NK-92 (cell line): ENCODE results near the gene MICAL2.

Experiments
- DNase-seq: peaks from one replicate; lab custom pipeline; 2025; ENCODE audit not compliant: unreplicated experiment; lab: John Stamatoyannopoulos, UW

MICAL2 gene

DNA sequence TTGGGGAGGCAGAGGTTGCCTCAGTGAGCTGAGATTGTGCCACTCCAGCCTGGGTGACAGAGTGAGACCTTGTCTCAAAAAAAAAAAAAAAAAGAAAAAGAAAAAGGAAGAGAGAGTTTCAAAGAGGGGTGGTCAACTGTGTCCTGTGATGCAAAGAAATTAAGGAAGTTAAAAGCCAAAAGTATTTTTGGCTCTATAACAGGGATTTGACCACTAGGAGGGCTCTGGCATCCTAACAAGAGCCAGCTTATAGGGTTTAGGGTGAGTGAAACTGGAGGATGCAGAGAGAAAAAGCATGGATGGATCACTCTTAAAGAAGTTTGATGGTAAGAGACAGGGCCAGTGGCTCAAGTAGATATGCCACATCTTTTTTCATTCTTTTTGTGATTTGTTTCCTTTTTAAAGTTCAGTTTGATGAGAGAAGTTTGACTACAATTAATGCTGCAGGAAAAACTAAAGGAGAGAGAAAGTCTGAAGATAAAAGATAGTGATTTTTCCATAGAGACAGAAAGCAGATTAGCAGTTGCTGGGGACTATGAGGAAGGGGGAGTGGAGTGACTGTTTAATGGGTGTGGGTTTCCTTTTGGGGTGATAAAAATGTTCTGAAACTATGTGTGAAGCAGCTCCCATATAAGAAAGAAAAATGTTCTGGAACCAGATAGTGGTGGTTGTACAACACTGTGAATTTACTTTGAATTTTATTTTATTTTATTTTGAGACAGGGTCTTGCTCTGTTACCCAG, 11.1 kb upstream of the MICAL2 start:
- DNase-seq = no peak

- DNase-seq = no peak
Measured at GRCh38 chr11:12100429-12100828, 10.0 kb upstream of the MICAL2 start.

DNA sequence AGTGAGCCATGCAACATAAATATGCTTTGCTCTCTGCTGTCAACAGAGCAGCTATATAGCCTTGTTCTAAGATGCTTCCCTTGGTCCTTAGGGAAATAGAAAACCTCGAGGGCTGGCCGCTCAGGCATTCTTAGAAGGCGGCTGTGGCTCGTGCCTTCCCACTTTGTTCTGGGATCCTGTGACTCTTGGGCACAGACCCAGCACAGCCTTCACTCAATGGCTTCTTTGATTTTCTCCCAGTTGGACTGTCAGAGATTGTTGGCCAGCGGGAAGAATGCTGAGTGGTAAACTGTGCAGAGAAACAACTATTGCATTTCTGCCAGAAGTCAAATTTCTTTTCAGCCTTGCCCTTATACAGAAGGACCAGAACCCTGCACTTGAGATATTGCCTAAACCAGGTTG, 9.5 kb upstream of the MICAL2 start:
- DNase-seq = no peak

DNA sequence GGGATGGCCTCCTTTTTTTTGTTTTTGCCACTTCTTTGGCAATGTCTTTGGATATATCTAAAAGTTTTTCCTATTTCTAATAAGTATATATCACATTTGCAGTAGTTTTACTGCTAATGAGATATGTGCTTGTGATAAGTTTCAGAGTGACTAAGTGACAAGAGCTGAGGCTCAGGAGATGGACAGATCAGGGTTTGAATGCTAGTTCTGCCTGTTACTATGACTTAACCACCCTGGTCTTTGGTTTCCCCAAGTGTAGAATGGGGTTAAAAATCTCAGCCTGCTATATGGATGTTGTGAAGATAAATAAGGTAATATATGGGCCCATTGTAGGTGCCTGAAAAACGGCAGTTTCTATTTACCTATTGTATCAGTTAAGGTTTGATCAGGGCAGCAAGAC, 9.1 kb upstream of the MICAL2 start:
- no peak for DNase-seq

- DNase-seq = no peak
Measured at GRCh38 chr11:12102588-12103410, 7.6 kb upstream of the MICAL2 start.

GRCh38 chr11:12103411-12104225, 6.8 kb upstream of the MICAL2 start:
- DNase-seq = no peak

GRCh38 chr11:12105471-12105870, 4.9 kb upstream of the MICAL2 start:
- DNase-seq = no peak

DNA sequence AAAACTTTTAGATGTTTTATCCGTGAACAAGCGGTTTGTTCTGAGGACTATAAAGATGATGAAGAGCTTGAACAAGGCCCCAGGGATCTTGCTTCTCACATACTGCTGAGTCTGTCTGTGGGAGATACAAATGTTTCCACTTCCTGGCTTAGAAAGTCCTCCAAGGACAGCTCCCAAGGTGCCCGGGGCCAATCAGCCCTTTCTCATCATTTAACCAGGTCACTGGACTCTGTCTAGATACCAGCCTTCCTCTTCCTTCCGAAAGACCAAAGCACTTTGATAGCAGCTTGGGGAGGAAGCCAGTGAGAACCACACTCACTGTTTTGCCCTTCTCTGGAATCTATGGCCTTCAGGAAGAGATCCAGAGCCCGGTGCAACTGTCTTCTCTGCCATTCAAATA, 4.3 kb upstream of the MICAL2 start:
- DNase-seq = no peak

GRCh38 chr11:12106501-12106900, 3.9 kb upstream of the MICAL2 start:
- DNase-seq = no peak

- DNase-seq = no peak
Measured at GRCh38 chr11:12108875-12109453, 1.4 kb upstream of the MICAL2 start.

GRCh38 chr11:12109591-12110196, 696 bp upstream of the MICAL2 start:
- DNase-seq = no peak

DNA sequence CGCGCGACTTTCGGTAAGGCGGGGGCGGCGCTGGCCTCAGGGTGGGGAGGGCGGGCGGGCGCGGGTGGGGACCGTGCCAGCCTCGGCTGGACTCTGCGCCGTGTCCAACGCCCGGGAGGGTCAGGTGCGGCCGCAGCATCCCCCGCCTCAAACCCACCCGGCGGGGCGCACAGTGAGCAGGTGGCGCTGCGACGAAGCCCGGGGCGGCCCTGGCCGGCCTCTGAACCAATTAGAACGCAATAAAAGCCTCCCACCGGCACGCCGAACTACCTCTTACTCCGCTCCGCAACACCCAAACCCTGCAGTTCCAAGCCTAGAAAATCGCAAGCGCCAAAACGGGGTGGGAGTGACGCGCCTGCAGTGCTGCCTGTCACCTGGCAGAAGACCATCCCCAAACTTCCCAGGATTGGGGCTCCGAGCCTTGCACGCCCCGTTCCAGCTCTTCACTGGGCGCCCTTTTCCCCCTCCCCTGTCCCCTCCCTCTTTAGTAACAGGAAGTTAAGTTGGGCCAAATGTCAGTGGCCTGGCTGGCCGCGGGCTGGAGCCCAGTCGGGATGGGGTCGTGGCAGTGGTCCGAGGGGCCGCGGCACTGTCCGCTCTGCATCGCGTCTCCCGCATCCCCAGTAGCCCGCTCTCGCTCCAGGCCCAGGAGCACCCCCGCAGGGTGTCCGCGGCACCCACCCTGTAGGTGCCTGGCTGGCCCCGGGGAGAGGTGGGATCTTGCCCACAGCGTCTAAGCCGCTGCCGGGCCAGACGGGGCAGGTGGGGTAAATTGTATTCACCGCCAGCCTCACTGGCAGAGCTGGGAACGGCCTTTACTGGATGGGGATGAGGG, 541 bp downstream of the MICAL2 start:
- DNase-seq = no peak

DNA sequence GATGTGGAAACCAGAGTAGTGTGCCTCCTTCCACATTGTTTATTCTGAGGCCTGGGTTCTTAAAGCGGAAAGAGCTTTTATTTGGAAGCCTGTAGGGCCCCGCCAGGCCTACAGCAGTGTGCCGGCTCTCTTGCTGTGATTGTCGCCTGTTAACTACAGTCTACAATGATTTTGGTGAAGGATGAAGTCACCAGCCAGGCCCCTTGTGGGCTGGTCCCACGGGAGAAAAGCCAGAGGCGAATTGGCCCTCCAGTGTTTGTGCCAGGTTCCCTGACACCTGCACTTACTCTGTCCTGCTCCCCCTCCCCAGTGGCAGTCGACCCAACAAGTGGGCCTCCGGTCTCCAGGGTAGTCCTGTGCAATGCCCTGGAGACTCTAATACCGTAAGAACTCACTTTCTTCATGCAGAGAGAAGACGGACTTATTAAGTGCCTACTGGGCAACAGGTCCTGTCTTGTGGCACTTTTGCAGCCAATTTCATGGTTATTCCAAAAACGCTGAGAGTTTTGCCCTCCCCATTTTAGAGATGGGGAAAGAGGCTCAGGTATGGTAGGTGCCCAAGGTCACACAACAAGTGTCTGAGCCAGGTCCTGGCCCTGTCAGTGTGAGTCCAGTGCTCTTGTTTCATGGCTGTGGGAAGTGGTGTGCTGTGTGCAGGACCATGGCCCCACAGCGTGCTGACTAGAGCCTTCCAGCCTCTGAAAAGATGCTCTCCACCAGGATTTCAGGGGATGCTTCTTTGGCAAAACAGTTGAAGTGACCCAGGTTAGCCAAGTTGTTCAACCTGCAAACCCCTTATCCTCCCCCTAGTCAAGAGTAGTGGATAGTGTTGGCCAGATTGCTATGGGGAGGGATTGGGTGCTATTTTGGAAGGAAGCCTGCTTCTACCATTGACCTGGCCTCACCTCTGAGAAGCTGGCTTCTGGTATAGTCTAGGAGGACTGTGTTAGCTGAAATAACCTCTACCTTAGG, 1.4 kb downstream of the MICAL2 start:
- DNase-seq = no peak

GRCh38 chr11:12112750-12113149, 2.4 kb downstream of the MICAL2 start:
- no peak for DNase-seq

- DNase-seq = no peak
Measured at GRCh38 chr11:12113294-12113693, 2.9 kb downstream of the MICAL2 start.

DNA sequence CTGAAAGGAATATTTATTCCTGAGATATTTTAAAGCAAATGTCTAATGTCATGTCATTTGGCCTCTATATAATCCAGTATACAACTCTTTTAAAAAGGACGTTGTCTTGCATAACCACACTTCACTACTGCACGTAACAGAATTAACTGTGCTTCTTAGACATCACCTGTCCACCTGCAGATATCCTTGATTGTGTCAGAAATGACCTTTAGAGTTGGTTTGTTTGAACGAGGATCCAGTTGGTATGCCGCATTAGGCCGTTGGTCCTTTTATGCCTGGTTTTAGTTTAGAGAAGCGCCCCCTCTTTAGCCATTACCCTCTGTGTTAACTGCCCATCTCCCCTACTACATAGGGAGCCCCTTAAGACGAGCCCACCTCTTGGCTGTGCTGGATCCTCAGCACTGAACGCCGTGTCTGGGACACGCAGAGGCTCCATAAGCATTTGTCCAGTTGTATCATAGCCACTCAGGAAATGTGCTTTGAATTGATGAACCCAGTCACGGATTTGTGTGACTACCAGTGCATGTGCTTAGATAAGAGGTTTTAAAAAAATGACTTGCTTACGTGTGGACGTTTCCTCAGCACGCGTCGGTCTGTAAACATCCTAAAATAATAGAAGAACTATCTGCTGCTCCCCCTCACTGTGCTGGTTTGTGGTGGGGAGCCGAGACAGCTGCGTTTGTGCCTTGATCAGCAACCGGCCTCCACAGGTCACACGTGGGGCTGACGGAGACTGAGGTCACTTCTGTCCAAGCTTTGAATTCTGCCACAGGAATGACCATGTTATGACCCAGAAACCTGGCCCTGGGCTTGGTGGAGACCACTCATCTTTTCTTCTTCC, 4.0 kb downstream of the MICAL2 start:
- DNase-seq = no peak

- DNase-seq = no peak
Measured at GRCh38 chr11:12116425-12117032, 6.1 kb downstream of the MICAL2 start.
